Brain microvascular endothelial cell (primary cell): ENCODE data around the gene OR8U1.
"Not testable (repeated sequence)": the region's sequence is repeated elsewhere in the genome, so short reads cannot be mapped to it uniquely, and the experiment has no call there.

Experiments used
- DNase-seq: peaks from one replicate; pipeline ENCODE4 v3.0.0-alpha.2; 2020
- H3K27ac ChIP-seq: fragments of 250-450 bp; sonication (Bioruptor Pico); 2 replicates; pipeline ENCODE4 v1.5.1; 2020; ENCODE audit warnings: mild to moderate bottlenecking, moderate library complexity
- H3K27me3 ChIP-seq: fragments of 250-450 bp; sonication (Bioruptor Pico); replicated peaks from 2 replicates; pipeline ENCODE4 v1.5.1; 2020; ENCODE audit warnings: mild to moderate bottlenecking
- H3K36me3 ChIP-seq: fragments of 250-450 bp; sonication (Bioruptor Pico); replicated peaks from 2 replicates; pipeline ENCODE4 v1.5.1; 2020; ENCODE audit warnings: mild to moderate bottlenecking
- H3K4me3 ChIP-seq: 2 replicates; pipeline ENCODE4 v1.5.1; 2011; ENCODE audit warnings: low read depth, mild to moderate bottlenecking, control low read depth, low read length, moderate library complexity
- CTCF ChIP-seq: IDR thresholded peaks from 2 replicates; pipeline ENCODE4 v1.5.1; 2011; ENCODE audit warnings: low read depth, mild to moderate bottlenecking, moderate library complexity, low read length, control low read depth, inconsistent platforms; ENCODE audit errors: missing control alignments
- in situ Hi-C: cut with HindIII; loops from 2 replicates; pipeline ENCODE4 v1.10.0; 2017; ENCODE audit warnings: low sequenced_read_pairs, low pct_ligation_motif_present

OR8U1 gene

DNA sequence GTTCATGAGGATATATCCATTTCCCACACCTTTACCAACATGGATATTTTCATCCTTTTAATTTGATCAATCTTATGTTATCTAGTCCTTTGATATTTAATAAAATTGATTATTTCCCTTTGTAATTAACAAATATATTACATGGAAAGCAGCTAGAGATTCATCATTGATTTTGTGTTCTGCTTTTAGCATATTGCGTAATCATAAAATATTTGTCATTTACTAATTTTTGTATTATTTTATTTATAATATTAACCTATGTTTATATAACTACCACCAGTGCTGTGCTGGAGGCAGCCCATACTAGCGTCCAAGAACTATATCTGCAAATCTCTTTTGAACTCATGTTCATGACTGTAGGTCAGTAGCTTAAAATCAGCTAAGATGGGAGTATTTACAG, 4.7 kb downstream of the OR8U1 start:
- H3K27me3 ChIP-seq, result no peaks in the 10 kb centered on the region
- in situ Hi-C loops, result no loop called here
- H3K27ac ChIP-seq, result no peak overlapping the region
- no peaks in the 10 kb centered on the region for H3K36me3 ChIP-seq
- no peak for DNase-seq
- H3K4me3 ChIP-seq, result no peak overlapping the region
- no peak for TF ChIP-seq CTCF

- in situ Hi-C loops, result no loop called here
- no peak for TF ChIP-seq CTCF
- no peaks in the 10 kb centered on the region for H3K27me3 ChIP-seq
- no peak for DNase-seq
- H3K27ac ChIP-seq, result no peak overlapping the region
- H3K36me3 ChIP-seq, result no peaks in the 10 kb centered on the region
- no peak overlapping the region for H3K4me3 ChIP-seq
These were observed 19.0 kb downstream of the OR8U1 start for GRCh38 chr11:56394381-56394780.

DNA sequence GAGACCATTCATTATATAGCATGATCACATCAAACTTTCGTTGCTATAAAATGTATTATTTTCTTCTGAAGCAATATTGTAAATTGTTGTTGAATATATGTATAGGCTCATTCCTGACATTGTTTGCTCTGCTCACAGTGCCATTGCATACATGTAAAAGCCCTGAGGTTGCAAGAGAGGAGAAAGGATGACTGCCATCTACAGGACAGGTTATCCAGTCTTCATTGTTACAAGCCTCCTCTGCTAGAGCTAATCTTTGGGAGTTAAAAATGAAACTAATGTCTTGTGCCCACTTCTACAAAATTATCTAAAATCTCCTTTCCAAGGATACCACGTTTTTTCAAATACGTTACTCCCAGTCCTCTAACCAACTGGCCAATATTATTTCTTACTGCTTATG, 20.6 kb downstream of the OR8U1 start:
- in situ Hi-C loops, result no loop called here
- TF ChIP-seq CTCF, result no peak
- Histone ChIP-seq H3K27me3 (no peaks in the 10 kb centered on the region), H3K4me3 (no peak overlapping the region), H3K36me3 (no peaks in the 10 kb centered on the region), H3K27ac (no peak overlapping the region)
- no peak for DNase-seq

DNA sequence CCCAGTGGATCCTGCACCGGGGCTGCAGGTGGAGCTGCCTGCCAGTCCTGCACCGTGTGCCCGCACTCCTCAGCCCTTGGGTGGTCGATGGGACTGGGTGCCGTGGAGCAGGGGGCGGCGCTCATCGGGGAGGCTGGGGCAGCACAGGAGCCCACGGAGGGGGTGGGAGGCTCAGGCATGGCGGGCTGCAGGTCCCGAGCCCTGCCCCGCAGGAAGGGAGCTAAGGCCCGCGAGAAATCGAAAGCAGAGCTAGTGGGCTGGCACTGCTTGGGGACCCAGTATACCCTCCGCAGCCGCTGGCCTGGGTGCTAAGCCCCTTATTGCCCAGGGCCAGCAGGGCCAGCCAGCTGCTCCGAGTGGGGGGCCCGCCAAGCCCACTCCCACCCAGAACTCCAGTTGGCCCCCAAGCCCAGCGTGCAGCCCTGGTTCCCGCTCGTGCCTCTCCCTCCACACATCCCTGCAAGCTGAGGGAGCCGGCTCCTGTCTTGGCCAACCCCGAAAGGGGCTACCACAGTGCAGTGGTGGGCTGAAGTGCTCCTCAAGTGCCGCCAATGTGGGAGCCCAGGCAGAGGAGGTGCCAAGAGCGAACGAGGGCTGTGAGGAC, 26.5 kb downstream of the OR8U1 start:
- H3K27me3 ChIP-seq, H3K4me3 ChIP-seq, H3K27ac ChIP-seq, DNase-seq, in situ Hi-C loops, H3K36me3 ChIP-seq: not testable (repeated sequence)

DNA sequence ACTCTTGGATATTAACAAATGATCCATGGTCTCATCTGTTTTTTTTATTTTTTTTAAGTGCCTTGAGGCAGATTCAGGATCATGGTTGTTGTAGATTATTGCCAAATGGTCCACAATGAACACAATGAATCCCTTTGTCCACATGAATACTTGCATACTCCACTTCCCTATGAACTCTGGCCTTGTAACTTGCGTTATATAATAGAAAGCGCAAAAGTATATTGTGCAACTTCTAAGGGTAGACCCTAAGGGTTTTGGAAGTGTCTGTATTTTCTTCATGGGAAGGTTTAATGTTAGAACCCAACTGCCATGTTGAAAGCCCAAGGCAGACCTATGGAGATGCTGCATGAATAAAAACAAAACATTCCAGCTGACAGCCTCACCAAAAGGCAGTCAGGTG, 29.0 kb downstream of the OR8U1 start:
- no peak for DNase-seq
- no peak for TF ChIP-seq CTCF
- Histone ChIP-seq H3K36me3 (no peaks in the 10 kb centered on the region), H3K4me3 (no peak overlapping the region), H3K27me3 (no peaks in the 10 kb centered on the region), H3K27ac (no peak overlapping the region)
- in situ Hi-C loops, result no loop called here

- H3K4me3 ChIP-seq, result no peak overlapping the region
- no peak overlapping the region for H3K27ac ChIP-seq
- no peaks in the 10 kb centered on the region for H3K36me3 ChIP-seq
- H3K27me3 ChIP-seq, result no peaks in the 10 kb centered on the region
- DNase-seq, result no peak
- in situ Hi-C loops, result no loop called here
- TF ChIP-seq CTCF, result no peak
These were observed 35.4 kb downstream of the OR8U1 start for GRCh38 chr11:56410801-56411200.
